HG02885 (cell line): ENCODE measurements around the gene PWWP2A.
"Not testable (repeated sequence)": the region's sequence is repeated elsewhere in the genome, so short reads cannot be mapped to it uniquely, and the experiment has no call there.

Source experiments
- ATAC-seq: cut with Tn5 transposase; IDR thresholded peaks from one replicate; pipeline ENCODE4 v1.9.1; 2021; ENCODE audit warnings: mild to moderate bottlenecking; ENCODE audit not compliant: unreplicated experiment, poor library complexity

The PWWP2A gene

DNA sequence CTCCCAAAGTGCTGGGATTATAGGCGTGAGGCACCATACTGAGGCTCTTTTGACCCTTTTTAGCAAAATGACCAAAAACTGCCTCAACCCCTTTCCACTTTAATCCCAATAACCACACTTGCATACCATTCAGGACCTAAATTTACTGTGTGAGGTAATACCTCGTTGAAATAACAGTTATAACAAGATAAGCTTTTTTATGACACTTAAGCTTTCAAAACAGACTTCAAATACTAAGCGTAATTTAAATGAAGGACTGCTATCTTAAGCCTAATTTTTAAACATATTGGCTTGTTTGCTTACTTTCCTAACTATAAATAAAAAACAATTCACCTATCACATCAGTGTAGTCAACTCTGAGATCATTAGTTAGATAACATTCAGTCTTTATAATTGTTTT lies 37.8 kb downstream of the PWWP2A start:
- ATAC-seq, result no peak

DNA sequence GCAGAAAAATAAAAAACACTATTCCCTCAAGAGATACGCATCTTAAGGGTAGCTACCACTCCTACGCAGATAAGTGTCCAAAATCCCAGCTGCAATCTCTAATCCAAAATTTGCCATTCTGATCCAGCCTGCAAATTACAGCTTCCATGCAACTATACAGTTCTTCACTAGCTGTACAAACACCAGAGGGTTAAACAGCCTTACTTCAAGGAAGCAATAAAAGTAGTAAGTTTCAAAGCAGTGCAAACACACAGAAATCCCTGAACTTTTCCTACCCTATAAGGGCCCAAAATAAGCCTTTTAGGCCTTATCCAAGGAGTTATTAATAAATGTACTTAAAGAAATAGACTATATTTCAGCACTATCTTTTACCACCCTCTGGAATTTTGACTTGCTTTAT lies 39.5 kb downstream of the PWWP2A start:
- no peak for ATAC-seq

DNA sequence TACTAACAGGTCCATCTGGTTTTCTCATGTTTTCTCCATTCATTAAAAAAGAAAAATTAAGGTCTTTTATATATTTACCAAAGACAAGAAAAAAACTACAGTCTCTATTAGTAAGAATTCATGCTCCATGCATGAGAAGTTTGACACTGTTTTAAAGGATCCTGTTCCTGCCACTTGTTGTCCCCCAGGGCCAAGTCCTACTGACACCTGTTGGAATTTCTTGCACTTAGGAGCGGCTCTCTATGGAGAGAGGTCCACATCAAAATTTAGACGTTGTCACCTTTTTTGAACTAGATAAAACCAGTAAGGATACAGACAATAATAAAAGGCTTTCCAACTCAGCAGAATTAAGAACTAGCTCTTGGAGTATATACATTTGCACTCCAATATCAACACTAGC lies 42.3 kb downstream of the PWWP2A start:
- ATAC-seq, result no peak

DNA sequence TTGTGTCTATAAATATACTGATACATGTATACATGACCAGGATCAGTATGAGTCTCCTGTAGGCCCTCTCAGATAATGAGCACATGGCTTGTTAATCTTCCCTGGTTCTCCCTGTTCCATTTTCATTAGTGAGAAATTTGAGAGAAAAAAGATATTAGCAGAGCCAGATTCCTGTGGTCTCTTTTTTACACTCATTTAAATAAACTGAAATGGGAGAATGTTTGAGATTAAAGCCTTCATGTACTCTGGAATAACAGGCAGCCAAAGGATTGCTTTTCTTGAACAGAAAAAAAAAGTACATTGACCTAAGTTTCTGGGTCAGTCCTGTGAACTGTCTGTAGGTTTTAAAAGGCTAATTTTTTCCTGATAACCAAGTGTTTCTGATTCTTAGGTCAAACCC lies 44.2 kb downstream of the PWWP2A start:
- ATAC-seq, result no peak

DNA sequence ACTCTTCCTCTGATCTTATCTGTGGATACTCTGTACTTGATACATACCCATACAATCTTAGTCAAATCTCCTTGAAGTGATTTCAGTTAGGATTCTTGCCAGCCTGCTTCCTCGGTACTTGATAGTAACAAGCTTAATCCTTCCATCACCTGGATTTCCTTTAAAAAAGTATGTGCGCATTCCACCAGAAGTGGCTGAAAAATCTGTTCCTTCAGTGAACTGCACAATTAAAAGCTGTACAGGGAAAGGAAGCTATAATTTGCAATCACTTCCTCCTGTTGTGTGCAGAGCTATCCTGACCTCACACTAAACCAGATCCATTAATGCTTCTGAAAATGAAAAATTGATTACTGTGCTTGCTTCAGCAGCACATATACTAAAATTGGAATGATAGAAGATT lies 47.3 kb downstream of the PWWP2A start:
- no peak for ATAC-seq

DNA sequence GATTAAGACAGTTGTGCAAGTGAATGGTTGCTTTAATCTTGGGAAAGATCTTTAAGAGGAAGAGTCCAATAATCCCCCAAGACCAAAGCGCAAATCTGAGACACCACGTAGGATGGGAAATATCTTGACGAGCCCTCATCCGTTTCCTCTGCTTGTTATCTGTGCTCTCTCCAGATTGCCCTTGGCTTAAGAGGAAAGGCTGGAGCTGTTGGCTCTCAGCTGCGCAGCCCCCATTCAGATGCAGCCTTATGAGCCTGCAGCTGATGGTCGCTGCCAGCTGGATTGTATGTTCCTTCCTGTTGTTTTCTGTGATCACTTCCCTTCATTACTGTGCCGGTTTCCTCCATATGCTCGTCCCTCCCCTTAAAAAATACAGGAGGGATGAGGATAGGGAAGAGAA lies 47.7 kb downstream of the PWWP2A start:
- ATAC-seq, result no peak

DNA sequence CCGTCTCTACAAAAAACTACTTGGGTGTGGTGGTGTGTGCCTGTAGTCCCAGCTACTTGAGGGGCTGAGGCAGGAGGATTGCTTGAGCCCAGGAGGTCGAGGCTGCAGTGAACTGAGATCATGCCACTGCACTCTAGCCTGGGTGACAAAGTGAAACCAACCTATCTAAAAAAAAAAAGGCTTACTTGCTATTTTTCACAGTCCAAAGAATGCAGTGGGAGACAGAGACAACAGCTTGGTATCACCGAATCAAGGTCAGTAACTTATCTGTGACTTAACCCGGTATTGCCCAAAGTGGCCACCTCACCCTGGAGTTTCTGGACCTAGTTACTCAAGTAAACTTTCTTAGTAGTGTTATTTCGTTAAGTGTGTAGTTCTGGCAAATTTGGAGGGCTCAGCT lies 50.1 kb downstream of the PWWP2A start:
- not testable (repeated sequence) for ATAC-seq

DNA sequence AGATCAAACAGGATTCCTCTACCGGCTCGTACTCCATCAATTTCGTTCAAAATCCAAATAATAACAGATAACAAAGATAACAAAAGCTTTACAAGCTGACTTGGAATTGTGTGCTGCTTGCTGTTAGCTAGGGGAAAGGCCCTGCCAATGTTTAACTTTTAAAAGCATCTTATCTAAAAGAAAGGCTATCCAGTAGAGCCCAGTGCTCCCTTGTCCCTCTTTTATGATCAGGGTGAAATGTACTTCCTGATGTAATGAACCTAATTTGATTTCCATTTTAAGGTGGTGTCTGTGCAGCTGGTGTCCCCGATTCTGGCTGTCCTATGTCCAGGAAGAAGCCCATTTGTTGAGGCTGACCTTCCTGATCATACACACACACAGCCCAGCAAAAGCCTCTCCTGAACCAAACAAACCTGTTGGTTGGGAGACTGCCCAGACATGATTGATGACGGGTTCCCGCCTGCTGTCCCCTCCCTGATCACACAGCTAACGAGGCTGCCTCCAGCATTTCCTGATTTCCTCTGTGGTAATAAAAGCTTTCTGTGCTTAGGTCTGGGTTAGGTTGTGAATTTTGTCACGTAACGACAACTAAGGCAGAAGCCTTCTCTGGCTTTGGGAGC lies 54.1 kb downstream of the PWWP2A start:
- no peak for ATAC-seq

DNA sequence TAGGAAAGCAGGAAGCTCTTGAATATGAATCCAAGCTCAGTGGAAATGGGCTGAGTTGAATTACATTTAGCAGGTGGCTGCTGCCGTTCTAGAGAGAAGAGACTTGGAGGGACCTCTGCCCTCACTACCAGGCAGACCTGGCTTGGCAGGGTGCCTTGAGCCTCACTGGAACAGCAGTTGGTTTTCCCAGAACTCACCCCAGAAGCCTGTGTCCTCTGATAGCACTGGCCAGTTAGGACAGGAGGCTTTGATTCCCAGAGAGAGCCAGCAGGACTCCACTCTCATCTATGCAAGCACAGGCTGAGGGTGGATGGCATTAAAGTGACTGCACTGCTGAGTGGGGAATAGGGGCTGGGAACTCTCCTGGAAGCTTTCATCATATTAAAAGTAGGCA lies 54.8 kb downstream of the PWWP2A start:
- ATAC-seq, result no peak

DNA sequence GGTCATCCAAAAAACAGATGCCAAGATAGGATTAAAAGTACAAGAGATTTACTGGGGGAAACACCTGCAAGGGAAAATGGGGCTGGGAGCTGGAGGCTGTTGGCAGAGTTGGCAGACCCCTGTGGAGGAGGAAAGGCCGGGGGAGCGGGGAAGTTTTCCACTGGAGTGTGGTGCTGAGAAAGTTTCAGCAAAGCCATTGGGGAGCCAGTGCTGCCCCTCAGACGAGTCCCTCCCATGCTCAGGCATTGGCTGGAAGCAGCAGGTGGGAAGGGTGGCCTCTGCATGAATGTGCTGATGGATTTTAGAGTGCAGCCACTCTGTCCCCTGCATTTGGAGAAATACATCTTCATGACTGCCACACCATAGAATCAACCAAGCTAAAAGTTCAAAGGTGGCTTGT lies 57.5 kb downstream of the PWWP2A start:
- ATAC-seq, result no peak

DNA sequence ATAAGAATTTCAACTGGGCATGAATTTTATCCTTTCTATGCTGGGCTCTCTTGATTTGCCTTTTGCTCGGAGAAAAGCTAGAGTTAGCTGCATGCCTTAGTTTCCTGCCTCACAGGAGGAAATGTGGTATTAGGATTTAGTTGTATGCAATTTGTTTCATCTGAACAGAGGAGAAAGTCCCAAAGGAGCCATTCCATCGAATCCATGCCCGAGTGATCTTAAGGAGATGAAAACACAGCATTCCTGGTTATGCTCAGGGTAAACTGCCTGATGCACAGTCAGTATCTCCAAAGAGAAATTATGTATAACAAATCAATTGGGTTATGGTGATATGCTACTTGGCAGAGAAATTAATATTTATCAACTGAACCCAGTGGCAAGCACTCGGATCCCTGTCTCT lies 59.2 kb downstream of the PWWP2A start:
- ATAC-seq, result no peak

DNA sequence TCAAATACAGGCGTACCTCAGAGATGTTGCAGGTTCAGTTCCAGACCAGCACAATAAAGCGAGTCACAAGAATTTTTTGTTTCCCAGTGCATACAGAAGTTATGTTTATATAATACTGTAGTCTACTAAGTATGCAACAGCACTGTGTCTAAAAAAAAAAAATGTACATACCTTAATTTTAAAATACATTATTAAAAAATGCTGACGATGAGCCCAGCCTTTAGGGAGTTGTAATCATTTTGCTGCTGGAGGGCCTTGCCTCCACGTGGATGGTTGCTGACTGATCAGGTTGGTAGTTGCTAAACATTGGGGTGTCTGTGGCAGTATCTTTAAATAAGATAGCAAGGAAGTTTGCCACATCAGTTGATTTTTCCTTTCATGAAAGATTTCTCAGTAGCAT lies 62.0 kb downstream of the PWWP2A start:
- no peak for ATAC-seq

DNA sequence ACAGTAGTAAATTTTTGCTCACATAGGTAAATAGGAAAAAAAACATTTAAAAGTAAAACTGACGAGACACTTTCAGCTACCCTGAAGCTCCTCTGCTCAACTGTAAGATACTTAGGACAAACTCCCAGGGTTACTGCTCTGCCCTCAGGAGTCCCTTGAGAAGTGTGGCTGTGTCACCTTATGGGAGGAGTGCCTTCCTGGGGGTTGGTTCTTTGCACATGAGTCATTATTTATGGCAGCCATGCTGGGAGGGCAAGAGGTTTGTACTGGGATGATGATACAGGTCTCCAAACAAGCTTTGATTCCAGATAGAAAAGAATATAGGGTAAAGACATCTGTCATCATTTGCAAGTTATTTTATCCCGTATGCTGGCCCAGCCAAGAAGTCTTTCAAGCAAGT lies 64.4 kb downstream of the PWWP2A start:
- no peak for ATAC-seq

DNA sequence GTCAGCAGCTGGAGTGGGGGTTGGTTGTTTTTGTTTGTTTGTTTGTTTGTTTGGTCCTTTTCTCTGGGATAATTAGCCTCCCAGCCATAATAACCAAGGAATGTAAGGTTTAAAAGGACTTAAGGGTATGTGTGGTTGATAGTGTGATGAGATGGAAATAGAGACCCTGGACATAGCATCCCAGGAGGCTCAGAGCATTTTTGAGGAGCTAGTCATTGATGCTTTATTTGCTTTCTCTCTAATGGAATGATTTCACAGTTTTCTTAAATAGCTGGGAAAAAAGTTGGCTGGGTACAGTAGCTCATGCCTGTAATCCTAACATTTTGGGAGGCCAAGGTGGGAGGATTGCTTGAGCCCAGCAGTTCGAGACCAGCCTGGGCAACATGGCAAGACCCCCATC lies 65.2 kb downstream of the PWWP2A start:
- ATAC-seq, result no peak

DNA sequence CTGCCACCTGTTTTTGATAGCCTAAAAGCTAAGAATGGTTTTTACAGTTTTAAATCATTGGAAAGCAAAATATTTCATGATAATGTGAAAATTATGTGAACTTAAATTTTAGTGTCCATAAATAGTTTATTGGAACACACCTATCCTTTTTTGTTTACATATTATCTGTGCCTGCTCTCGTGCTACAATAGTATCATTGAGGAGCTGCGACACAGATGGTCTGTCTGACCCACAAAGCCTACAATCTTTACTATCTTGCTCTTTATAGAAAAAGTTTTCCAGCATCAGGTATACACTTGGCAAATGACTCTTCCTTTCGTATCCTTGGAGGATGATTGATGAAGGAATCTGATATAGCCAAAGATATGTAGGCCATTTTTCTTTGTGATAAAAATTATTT lies 70.2 kb downstream of the PWWP2A start:
- no peak for ATAC-seq

DNA sequence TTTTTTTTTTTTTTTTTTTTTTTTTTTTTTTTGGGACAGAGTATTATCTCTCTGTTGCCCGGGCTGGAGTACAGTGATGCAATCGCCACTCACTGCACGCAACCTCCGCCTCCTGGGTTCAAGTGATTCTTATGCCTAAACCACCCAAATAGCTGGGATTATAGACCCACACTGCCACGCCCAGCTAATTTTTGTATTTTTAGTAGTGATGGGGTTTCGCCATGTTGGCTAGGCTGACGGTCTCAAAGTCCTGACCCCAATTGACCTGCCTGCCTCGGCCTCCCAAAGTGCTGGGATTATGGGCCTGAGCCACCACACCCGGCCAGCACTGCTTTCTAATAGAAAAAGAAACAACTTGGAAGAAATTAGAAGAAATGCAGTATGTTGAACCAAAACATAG lies 71.1 kb downstream of the PWWP2A start:
- no peak for ATAC-seq

DNA sequence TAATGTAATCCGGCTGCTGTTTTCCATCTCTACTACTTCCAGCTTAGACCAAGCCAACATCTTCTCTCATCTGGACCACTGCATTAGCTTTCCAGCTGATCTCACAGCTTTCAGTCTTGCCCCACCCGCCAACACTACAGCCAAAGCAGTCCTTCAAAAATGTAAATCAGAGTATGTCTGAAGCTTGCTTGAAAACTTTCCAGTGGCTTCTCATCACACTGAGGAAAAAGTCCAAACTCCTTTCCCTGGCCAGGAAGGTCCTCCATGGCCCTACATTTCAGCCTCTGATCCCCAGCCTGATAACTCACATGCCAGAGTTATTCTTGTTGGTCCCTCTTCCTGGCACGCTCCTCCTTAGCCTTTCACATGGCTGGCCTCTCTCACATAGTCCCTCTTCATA lies 71.8 kb downstream of the PWWP2A start:
- no peak for ATAC-seq

DNA sequence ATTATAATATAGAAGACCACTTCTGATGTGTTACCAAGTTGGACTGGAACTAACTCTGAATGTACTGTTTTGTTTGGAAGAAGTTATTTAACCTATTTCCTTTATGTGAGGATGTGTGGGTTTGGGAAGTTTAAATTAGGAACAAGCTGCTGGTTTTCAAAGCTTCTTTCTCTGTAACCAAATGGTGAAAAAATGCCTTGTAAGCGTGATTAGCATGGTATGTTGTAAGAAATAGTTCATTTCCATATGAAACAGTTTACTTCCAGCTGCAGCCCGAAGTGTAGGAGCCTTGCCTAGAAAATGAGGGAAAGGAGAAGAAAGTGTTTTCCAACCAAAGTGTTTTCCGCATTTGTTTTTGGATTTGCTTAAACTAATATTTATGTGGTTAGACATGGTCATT lies 74.3 kb downstream of the PWWP2A start:
- no peak for ATAC-seq

DNA sequence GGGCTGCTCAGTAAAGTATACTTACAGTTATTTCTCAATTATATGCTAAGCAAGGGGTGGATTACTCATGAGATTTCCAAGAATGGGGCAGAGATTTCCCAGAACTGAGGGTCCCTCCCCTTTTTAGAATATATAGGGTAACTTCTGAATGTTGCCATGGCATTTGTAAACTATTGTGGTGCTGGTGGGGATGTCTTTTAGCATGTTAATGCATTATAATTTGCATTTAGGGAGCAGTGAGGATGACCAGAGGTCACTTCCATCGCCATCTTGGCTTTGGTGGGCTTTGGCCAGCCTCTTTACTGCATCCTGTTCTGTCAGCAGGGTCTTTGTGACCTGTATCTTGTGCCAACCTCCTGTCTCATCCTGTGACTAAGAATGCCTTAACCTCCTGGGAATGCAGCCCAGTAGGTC lies 74.9 kb downstream of the PWWP2A start:
- ATAC-seq, result no peak

DNA sequence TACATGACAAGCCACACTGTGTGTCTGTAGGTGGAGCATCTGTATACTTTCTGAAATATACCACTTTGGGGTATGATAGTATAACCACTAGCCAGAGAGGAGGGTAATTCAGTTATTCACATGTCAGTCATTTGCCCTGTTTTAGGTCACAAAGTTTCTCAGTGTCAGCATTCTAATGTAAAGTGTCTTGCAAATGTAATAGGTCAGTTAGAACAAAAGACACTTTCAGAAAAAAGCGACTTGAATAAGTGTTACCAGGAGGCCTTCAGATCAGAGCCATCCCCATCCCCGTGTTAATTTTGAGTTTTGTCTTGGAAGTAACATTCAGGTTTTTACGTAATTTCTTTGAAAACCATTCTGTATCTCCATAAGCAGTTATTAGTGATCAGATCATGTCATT lies 76.6 kb downstream of the PWWP2A start:
- ATAC-seq, result no peak
